Mammary epithelial cell (primary cell): Measurements from ENCODE around the gene NAA10.

ENCODE experiments used
- CTCF ChIP-seq, 2 donors: IDR thresholded peaks in 1 of 2; conservative IDR thresholded peaks in 1 of 2; 2 replicates each; pipeline ENCODE4 v1.5.1; 2011 to 2012; ENCODE audit warnings: inconsistent platforms in 2 of 2, low read length in 2 of 2, mild to moderate bottlenecking in 2 of 2, control low read depth in 1 of 2, low read depth in 1 of 2; ENCODE audit not compliant: insufficient read depth in 1 of 2; ENCODE audit errors: extremely low read depth in 1 of 2
- EZH2 ChIP-seq: IDR thresholded peaks from 2 replicates; pipeline ENCODE4 v1.6.1; 2012; ENCODE audit warnings: low read length, inconsistent platforms, borderline replicate concordance

GRCh38 chrX:153880440-153880815 lies 54.4 kb downstream of the NAA10 start:
- TF ChIP-seq CTCF (conservative IDR thresholded peaks at IDR 0.05 in 1 of 2, IDR thresholded peaks at IDR 0.05 in 1 of 2; ENCODE audit: extremely low read depth in 1 of 2, insufficient read depth in 1 of 2, low read depth in 1 of 2, low read length in 2 of 2) = no peak
- no peak for TF ChIP-seq EZH2
